GM20000 (cell line): ENCODE results near the gene SLC7A14.

ENCODE experiments used
- DNase-seq: peaks from one replicate; pipeline ENCODE4 v3.0.0; 2012; ENCODE audit warnings: low spot score
- CTCF ChIP-seq: IDR thresholded peaks from 2 replicates; pipeline ENCODE4 v1.5.1; 2012; ENCODE audit warnings: mild to moderate bottlenecking, control low read depth; ENCODE audit errors: extremely low read depth, missing control alignments

The SLC7A14 gene

DNA sequence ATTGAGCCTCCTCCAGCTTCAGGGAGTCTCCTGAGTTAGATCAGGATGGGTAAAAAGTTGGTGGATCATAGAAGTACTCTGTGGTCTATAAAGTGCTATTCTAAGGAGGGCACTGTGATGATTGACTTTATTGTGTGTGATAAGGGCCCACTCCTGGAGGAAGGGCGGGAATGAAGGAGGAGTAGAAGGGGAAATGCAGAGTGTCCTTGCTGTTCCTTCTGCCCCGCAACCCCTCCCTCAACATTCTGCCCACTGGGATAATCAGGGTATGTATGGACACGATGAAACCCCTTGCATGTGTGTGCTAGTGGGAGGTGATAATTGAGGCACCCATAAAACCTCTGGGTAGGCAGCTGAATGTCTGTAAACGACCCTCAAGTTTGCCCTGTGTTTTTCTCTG is 101.0 kb downstream of the SLC7A14 start:
- no peak for TF ChIP-seq CTCF

DNA sequence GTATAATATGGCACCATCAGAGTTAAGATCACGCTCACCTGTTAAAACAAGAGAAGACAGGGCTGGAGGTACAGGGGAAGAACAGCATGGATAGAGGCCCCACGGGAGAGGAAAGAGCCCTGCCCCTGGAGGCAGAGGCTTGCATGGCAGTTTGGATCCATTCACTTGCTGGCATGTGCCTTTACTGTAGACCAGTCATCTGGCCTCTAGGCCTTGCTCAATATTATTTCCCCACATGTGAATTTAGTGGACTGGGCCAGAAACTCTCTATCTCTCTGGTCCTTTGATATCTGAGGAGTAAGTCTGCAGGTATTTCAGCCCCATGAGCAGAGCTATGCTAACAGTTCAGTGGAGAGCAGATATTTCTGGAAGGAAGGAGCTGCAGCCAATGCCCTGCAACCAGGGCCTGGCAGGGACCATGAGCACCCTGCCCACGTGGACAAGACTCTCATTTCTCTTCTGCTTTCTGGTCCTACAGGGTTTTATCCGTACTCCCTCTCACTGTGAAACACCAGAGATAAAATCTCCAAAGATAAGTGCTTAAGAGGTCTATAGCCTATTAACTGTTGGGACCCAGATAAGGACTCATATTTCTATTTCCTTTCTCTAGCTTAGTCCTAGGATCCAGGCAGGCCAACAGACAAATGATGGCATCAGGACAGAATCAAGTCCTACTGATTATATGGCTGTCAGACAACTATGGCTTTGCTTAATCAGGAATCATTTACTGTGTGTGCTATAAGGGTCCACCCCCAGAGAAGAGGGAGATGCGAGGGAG is 102.2 kb downstream of the SLC7A14 start:
- no peak for DNase-seq
- TF ChIP-seq CTCF, result no peak

More for the DNA sequence above, 101.0 kb downstream of the SLC7A14 start:
- DNase-seq, result no peak

GRCh38 chr3:170482199-170482598 is 103.7 kb downstream of the SLC7A14 start:
- no peak for DNase-seq
- no peak for TF ChIP-seq CTCF

DNA sequence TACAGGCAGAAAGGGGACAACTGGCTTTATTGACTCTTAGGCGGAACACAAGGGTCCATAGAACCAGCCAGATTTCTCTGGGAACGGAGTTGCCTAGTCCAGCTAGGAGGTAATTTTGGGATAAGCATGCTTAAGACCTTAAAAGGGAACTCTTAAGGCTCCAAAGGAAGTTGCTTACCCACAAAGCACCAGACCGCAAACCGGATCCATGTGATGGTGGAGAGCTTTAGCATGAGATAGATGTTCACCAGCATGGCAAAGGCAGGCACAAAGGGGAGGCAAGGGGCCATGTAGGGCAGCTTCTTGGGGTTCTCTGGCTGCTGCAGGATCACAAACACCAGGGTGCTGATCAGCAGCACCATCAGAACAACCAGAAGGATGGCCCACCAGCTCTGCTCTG is 105.8 kb downstream of the SLC7A14 start:
- no peak for TF ChIP-seq CTCF
- DNase-seq, result no peak

- no peak for DNase-seq
- TF ChIP-seq CTCF, result no peak
Measured at GRCh38 chr3:170477395-170477794, 108.5 kb downstream of the SLC7A14 start.

- no peak for TF ChIP-seq CTCF
- no peak for DNase-seq
Measured at GRCh38 chr3:170476291-170476690, 109.6 kb downstream of the SLC7A14 start.

- DNase-seq, result no peak
- TF ChIP-seq CTCF, result no peak
Measured at GRCh38 chr3:170475092-170475685, 110.7 kb downstream of the SLC7A14 start.
